Keratinocyte (primary cell): ENCODE measurements around the gene COPG1. TPM values are rescaled to one million over a fixed set of nuclear protein-coding genes. Genes with fewer than 3 reads are reported as not detected.

Experiments used
- DNase-seq: peaks from one replicate; pipeline ENCODE4 v3.0.0-alpha.2; 2011; ENCODE audit warnings: low read depth, missing footprints, low spot score
- FAIRE-seq: peaks from 2 replicates; lab custom pipeline; 2011; peaks lifted over from hg19 to GRCh38; lab: Jason Lieb, UNC
- H2AFZ ChIP-seq: 2 replicates; pipeline ENCODE4 v1.6.0; 2012; ENCODE audit warnings: low read length, control low read depth, inconsistent platforms; ENCODE audit not compliant: control insufficient read depth
- H3K27ac ChIP-seq: 2 replicates; pipeline ENCODE4 v1.5.1; 2011; ENCODE audit warnings: low read length; ENCODE audit not compliant: control insufficient read depth, insufficient read depth
- H3K27me3 ChIP-seq: 3 replicates; pipeline ENCODE4 v1.6.0; 2011; ENCODE audit warnings: low read length; ENCODE audit not compliant: control insufficient read depth, insufficient read depth; ENCODE audit errors: extremely low read depth
- H3K36me3 ChIP-seq, 2 experiments: 2 replicates in 1 of 2; 3 replicates in 1 of 2; pipeline ENCODE4 v1.5.1; 2011; ENCODE audit warnings: low read length in 2 of 2, mild to moderate bottlenecking in 1 of 2; ENCODE audit not compliant: control insufficient read depth in 2 of 2, insufficient read depth in 2 of 2; ENCODE audit errors: extremely low read depth in 1 of 2
- H3K4me1 ChIP-seq: 3 replicates; pipeline ENCODE4 v1.5.1; 2011; ENCODE audit warnings: low read length; ENCODE audit not compliant: control insufficient read depth, insufficient read depth; ENCODE audit errors: extremely low read depth
- H3K4me2 ChIP-seq: 3 replicates; pipeline ENCODE4 v1.6.0; 2011; ENCODE audit warnings: low read depth, low read length; ENCODE audit not compliant: control insufficient read depth, insufficient read depth; ENCODE audit errors: extremely low read depth
- H3K4me3 ChIP-seq, 3 experiments: fragments of 200-600 bp in 1 of 3; sonication (generic) in 1 of 3; 2 replicates in 2 of 3; 3 replicates in 1 of 3; pipeline ENCODE4 v1.5.1; 2011 to 2016; ENCODE audit warnings: low read length in 3 of 3, mild to moderate bottlenecking in 3 of 3, control low read depth in 2 of 3, inconsistent platforms in 1 of 3, low read depth in 1 of 3, mixed read lengths in 1 of 3, mixed run types in 1 of 3, moderate library complexity in 1 of 3; ENCODE audit not compliant: control insufficient read depth in 2 of 3, insufficient read depth in 2 of 3; ENCODE audit errors: extremely low read depth in 1 of 3
- H3K79me2 ChIP-seq: 2 replicates; pipeline ENCODE4 v1.6.0; 2012; ENCODE audit warnings: low read length; ENCODE audit not compliant: control insufficient read depth, insufficient read depth
- H3K9ac ChIP-seq: 3 replicates; pipeline ENCODE4 v1.6.0; 2011; ENCODE audit warnings: low read length; ENCODE audit not compliant: control insufficient read depth, insufficient read depth; ENCODE audit errors: extremely low read depth
- H3K9me1 ChIP-seq: 3 replicates; pipeline ENCODE4 v1.6.0; 2011; ENCODE audit warnings: low read length; ENCODE audit not compliant: control insufficient read depth, insufficient read depth; ENCODE audit errors: extremely low read depth
- H3K9me3 ChIP-seq: 2 replicates; pipeline ENCODE4 v1.5.1; 2012; ENCODE audit warnings: low read depth, low read length; ENCODE audit not compliant: control insufficient read depth
- H4K20me1 ChIP-seq: 3 replicates; pipeline ENCODE4 v1.6.0; 2011; ENCODE audit warnings: low read length; ENCODE audit not compliant: control insufficient read depth, insufficient read depth; ENCODE audit errors: extremely low read depth
- CTCF ChIP-seq, 3 experiments: IDR thresholded peaks in 1 of 3; conservative IDR thresholded peaks in 1 of 3; optimal IDR thresholded peaks in 1 of 3; 2 replicates in 2 of 3; 3 replicates in 1 of 3; pipeline versions ENCODE3 to v1.5.1; 2011; ENCODE audit warnings: low read length in 3 of 3, mild to moderate bottlenecking in 3 of 3, moderate library complexity in 2 of 3, control low read depth in 1 of 3, inconsistent platforms in 1 of 3; ENCODE audit not compliant: insufficient read depth in 2 of 3; ENCODE audit errors: extremely low read depth in 1 of 3
- EZH2 ChIP-seq: IDR thresholded peaks from one replicate; pipeline ENCODE4 v1.6.1; 2012; ENCODE audit warnings: inconsistent platforms, mild to moderate bottlenecking, low read length, moderate library complexity
- dilution Hi-C: fragments of 300-500 bp; cut with MboI; formaldehyde crosslinking; loops from one replicate; pipeline ENCODE4 v1.7.0; 2020; ENCODE audit warnings: low sequenced_read_pairs; ENCODE audit not compliant: extremely low pct_ligation_motif_present
- polyA plus RNA-seq, 5 experiments: library from polyadenylated mRNA; depleted of rRNA in 3 of 5; stranded (reverse) in 3 of 5; stranded (forward) in 1 of 5; unstranded in 1 of 5; fragments of >200 nt; gene quantifications; 1 replicate in 1 of 5; 2 replicates in 3 of 5; 3 replicates in 1 of 5; pipeline versions ENCODE4 v1.2.1 to v1.2.3, GENCODE V29; 2011 to 2012; ENCODE audit warnings: missing spikeins in 2 of 5, low read depth in 1 of 5, low replicate concordance in 1 of 5

Gene COPG1
- polyA plus RNA-seq, 1 donor (not counting 4 experiments of a cell fraction or from before 2014, with no cell fraction given), result 65.5 TPM

- no peak for FAIRE-seq
Observed at GRCh38 chr3:129238945-129239705, 10.3 kb upstream of the COPG1 start.

GRCh38 chr3:129239991-129240390 lies 9.4 kb upstream of the COPG1 start:
- no peaks in the 10 kb centered on the region for H4K20me1 ChIP-seq
- H3K9ac ChIP-seq, result no peak overlapping the region
- FAIRE-seq (no peak), DNase-seq (no peak)
- no peaks in the 10 kb centered on the region for H3K36me3 ChIP-seq
- no peak overlapping the region for H2AFZ ChIP-seq
- no peak for TF ChIP-seq EZH2
- no peak for TF ChIP-seq CTCF (optimal IDR thresholded peaks at IDR 0.05 in 1 of 3, IDR thresholded peaks at IDR 0.05 in 1 of 3, conservative IDR thresholded peaks at IDR 0.05 in 1 of 3; ENCODE audit: extremely low read depth in 1 of 3, insufficient read depth in 2 of 3, low read length in 3 of 3)
- H3K9me1 ChIP-seq, result no peaks in the 10 kb centered on the region
- no peaks in the 10 kb centered on the region for H3K79me2 ChIP-seq
- no peaks in the 10 kb centered on the region for H3K9me3 ChIP-seq
- peaks cover 23% of the 10 kb centered on the region for H3K4me1 ChIP-seq
- peak overlapping the region; percentile 31 for H3K27ac ChIP-seq
- H3K4me2 ChIP-seq, result no peak overlapping the region
- H3K4me3 ChIP-seq, result no peak overlapping the region
- dilution Hi-C loops, result no loop called here
- H3K27me3 ChIP-seq, result no peaks in the 10 kb centered on the region

More at GRCh38 chr3:129238945-129239705, 10.3 kb upstream of the COPG1 start:
- H3K79me2 ChIP-seq, result no peaks in the 10 kb centered on the region
- H4K20me1 ChIP-seq, result no peaks in the 10 kb centered on the region
- no peak overlapping the region for H2AFZ ChIP-seq
- no peak overlapping the region for H3K4me3 ChIP-seq
- H3K4me2 ChIP-seq, result peak overlapping the region; percentile 25
- H3K36me3 ChIP-seq, result no peaks in the 10 kb centered on the region
- no peaks in the 10 kb centered on the region for H3K27me3 ChIP-seq
- peak overlapping the region; percentile 25 for H3K27ac ChIP-seq
- no peak for TF ChIP-seq EZH2
- peak in 1 of 3 experiments; percentile 8 for TF ChIP-seq CTCF (optimal IDR thresholded peaks at IDR 0.05 in 1 of 3, IDR thresholded peaks at IDR 0.05 in 1 of 3, conservative IDR thresholded peaks at IDR 0.05 in 1 of 3; ENCODE audit: extremely low read depth in 1 of 3, insufficient read depth in 2 of 3, low read length in 3 of 3)
- no peaks in the 10 kb centered on the region for H3K9me1 ChIP-seq
- DNase-seq, result no peak
- dilution Hi-C loops, result no loop called here
- H3K9me3 ChIP-seq, result no peaks in the 10 kb centered on the region
- H3K4me1 ChIP-seq, result peaks cover 25% of the 10 kb centered on the region
- H3K9ac ChIP-seq, result no peak overlapping the region
